HepG2 (cell line): ENCODE results near the gene FGFR2. TPM values are rescaled to one million over a fixed set of nuclear protein-coding genes. Genes with fewer than 3 reads are reported as not detected.

Experiments
- ATAC-seq: fragments of 200-7000 bp; cut with Tn5 transposase; 3 replicates; pipeline ENCODE4 v1.9.1; 2020; ENCODE audit warnings: mild to moderate bottlenecking, moderate library complexity
- BruUV-seq: library from RNA; stranded (reverse); fragments of 400-500 nt; replicated peaks from 2 replicates; lab custom pipeline; 2021; lab: Mats Ljungman, UMichigan
- CTCF ChIA-PET: fragments of 300-600 bp; formaldehyde crosslinking; extraction: SDS; loops from one replicate; lab custom pipeline; 2021; ENCODE audit warnings: low total read pairs, inconsistent platforms, low intra/inter-chr PET ratio; lab: Yijun Ruan, JAX
- POLR2A ChIA-PET: fragments of 350-600 bp; sonication (Branson Sonifier 250); formaldehyde crosslinking; loops from one replicate; lab custom pipeline; 2020; ENCODE audit warnings: antibody characterized with exemption, inconsistent platforms; lab: Yijun Ruan, JAX
- DNase-seq: peaks from one replicate; pipeline ENCODE4 v3.0.0-alpha.2; 2015; ENCODE audit warnings: low spot score
- FAIRE-seq: peaks from 3 replicates; lab custom pipeline; 2011; peaks lifted over from hg19 to GRCh38; lab: Jason Lieb, UNC
- H2AFZ ChIP-seq: one replicate; pipeline ENCODE4 v1.6.1; 2011; ENCODE audit warnings: low read length, inconsistent platforms
- H3K27ac ChIP-seq: fragments of 300-600 bp; 3 replicates; pipeline ENCODE4 v1.8.0; 2011; ENCODE audit warnings: mixed run types, mild to moderate bottlenecking, mixed read lengths, low read length, inconsistent platforms; ENCODE audit not compliant: insufficient read depth; ENCODE audit errors: extremely low read length
- H3K27me3 ChIP-seq, 2 experiments: fragments of 200-600 bp in 1 of 2; 2 replicates in 1 of 2; 3 replicates in 1 of 2; pipeline versions ENCODE4 v1.6.0 to v1.8.0; 2011; ENCODE audit warnings: low read length in 2 of 2, mild to moderate bottlenecking in 2 of 2, moderate library complexity in 2 of 2, inconsistent platforms in 1 of 2; ENCODE audit not compliant: insufficient read depth in 2 of 2, control insufficient read depth in 1 of 2
- H3K36me3 ChIP-seq, 2 experiments: fragments of 200-600 bp in 1 of 2; replicated peaks in 1 of 2; 2 replicates in 1 of 2; 3 replicates in 1 of 2; pipeline versions ENCODE4 v1.5.1 to v1.8.0; 2011; ENCODE audit warnings: low read length in 2 of 2, inconsistent platforms in 1 of 2; ENCODE audit not compliant: insufficient read depth in 2 of 2, control insufficient read depth in 1 of 2
- H3K4me1 ChIP-seq: 2 replicates; pipeline ENCODE4 v1.5.1; 2012; ENCODE audit warnings: low read length, inconsistent platforms; ENCODE audit not compliant: insufficient read depth
- H3K4me2 ChIP-seq: 2 replicates; pipeline ENCODE4 v1.6.0; 2011; ENCODE audit warnings: low read depth, low read length, inconsistent platforms
- H3K4me3 ChIP-seq, 3 experiments: fragments of 200-600 bp in 1 of 3; sonication (generic), shearing (Covaris generic) in 1 of 3; replicated peaks in 1 of 3; 2 replicates each; pipeline ENCODE4 v1.5.1; 2011 to 2016; ENCODE audit warnings: low read length in 3 of 3, inconsistent platforms in 2 of 3, low read depth in 2 of 3, mild to moderate bottlenecking in 2 of 3, control low read depth in 1 of 3, mixed read lengths in 1 of 3; ENCODE audit not compliant: insufficient read depth in 1 of 3
- H3K79me2 ChIP-seq: one replicate; pipeline ENCODE4 v1.6.1; 2011; ENCODE audit warnings: low read length, inconsistent platforms; ENCODE audit not compliant: insufficient read depth
- H3K9ac ChIP-seq: 2 replicates; pipeline ENCODE4 v1.6.0; 2011; ENCODE audit warnings: mild to moderate bottlenecking, low read depth, low read length, inconsistent platforms; ENCODE audit not compliant: insufficient read depth
- H3K9me3 ChIP-seq: 2 replicates; pipeline ENCODE4 v1.5.1; 2012; ENCODE audit warnings: mild to moderate bottlenecking, low read length
- H4K20me1 ChIP-seq: 2 replicates; pipeline ENCODE4 v1.6.0; 2011; ENCODE audit warnings: inconsistent platforms, mild to moderate bottlenecking, low read length, moderate library complexity; ENCODE audit not compliant: insufficient read depth
- ARHGAP35 ChIP-seq: sonication (generic); formaldehyde crosslinking; IDR thresholded peaks from 2 replicates; pipeline ENCODE4 v1.9.0; 2022; ENCODE audit warnings: mild to moderate bottlenecking, inconsistent platforms, moderate library complexity, missing genetic modification reagents, borderline replicate concordance
- ELF4 ChIP-seq: sonication (generic); formaldehyde crosslinking; IDR thresholded peaks from 2 replicates; pipeline ENCODE4 v1.5.0; 2020; ENCODE audit warnings: missing genetic modification reagents, mild to moderate bottlenecking, moderate library complexity, borderline replicate concordance
- FOXA3 ChIP-seq: IDR thresholded peaks from 2 replicates; pipeline ENCODE4 v1.6.1; 2016; ENCODE audit warnings: missing genetic modification reagents, missing compliant biosample characterization
- GATA4 ChIP-seq: sonication (generic); IDR thresholded peaks from 2 replicates; pipeline ENCODE4 v1.6.1; 2016; ENCODE audit warnings: antibody characterized with exemption, low read depth, borderline replicate concordance
- MTA1 ChIP-seq: sonication (generic); formaldehyde crosslinking; IDR thresholded peaks from 2 replicates; pipeline ENCODE4 v1.4.0; 2020; ENCODE audit warnings: missing genetic modification reagents, mild to moderate bottlenecking, borderline replicate concordance
- NFIC ChIP-seq: IDR thresholded peaks from 2 replicates; pipeline ENCODE4 v1.6.1; 2012; ENCODE audit warnings: mild to moderate bottlenecking, low read length, inconsistent platforms
- PRPF4 ChIP-seq: fragments of 200-400 bp; formaldehyde crosslinking; IDR thresholded peaks from 2 replicates; pipeline ENCODE4 v1.6.1; 2016; ENCODE audit warnings: low read length, low read depth; ENCODE audit not compliant: poor library complexity, severe bottlenecking
- SOX13 ChIP-seq, 3 experiments: fragments of 450-650 bp in 1 of 3; sonication (generic) in 1 of 3; formaldehyde crosslinking in 1 of 3; IDR thresholded peaks in 2 of 3; conservative IDR thresholded peaks in 1 of 3; 2 replicates each; pipeline versions ENCODE4 v1.5.0 to v1.6.1; 2016 to 2020; ENCODE audit warnings: antibody characterized with exemption in 1 of 3, mild to moderate bottlenecking in 1 of 3, missing compliant biosample characterization in 1 of 3, missing genetic modification reagents in 1 of 3, moderate library complexity in 1 of 3
- SOX5 ChIP-seq: IDR thresholded peaks from 2 replicates; pipeline ENCODE4 v1.6.1; 2016; ENCODE audit warnings: borderline replicate concordance
- SP5 ChIP-seq: IDR thresholded peaks from 2 replicates; pipeline ENCODE4 v1.6.1; 2016; ENCODE audit warnings: low read depth, borderline replicate concordance
- ZFP36 ChIP-seq: fragments of 150-350 bp; IDR thresholded peaks from 2 replicates; pipeline ENCODE4 v1.6.1; 2018; ENCODE audit warnings: borderline replicate concordance, low read length, low read depth; ENCODE audit not compliant: partially characterized antibody
- ZNF614 ChIP-seq: IDR thresholded peaks from 2 replicates; pipeline ENCODE4 v1.6.1; 2018; ENCODE audit warnings: missing biosample characterization, missing genetic modification reagents, inconsistent platforms, borderline replicate concordance
- ZNF652 ChIP-seq: IDR thresholded peaks from 2 replicates; pipeline ENCODE4 v1.6.1; 2016; ENCODE audit warnings: low read depth, borderline replicate concordance
- WGBS: methylation state at CpG from one replicate; pipeline ENCODE4 v1.1.6; 2017; ENCODE audit warnings: low lambda C conversion rate; 5-methylcytosine and 5-hydroxymethylcytosine counted together
- in situ Hi-C: cut with HindIII; loops from 2 replicates; pipeline ENCODE4 v1.10.0; 2017; ENCODE audit warnings: low pct_unique_long_range_greater_than_20kb; ENCODE audit not compliant: extremely low pct_ligation_motif_present
- intact Hi-C: fragments of 100-400 bp; cut with micrococcal nuclease; formaldehyde crosslinking; loops from one replicate; pipeline ENCODE4 v1.10.0; 2022; ENCODE audit not compliant: unreplicated experiment
- polyA plus RNA-seq, 8 experiments: library from polyadenylated mRNA; depleted of rRNA in 3 of 8; stranded (reverse) in 7 of 8; unstranded in 1 of 8; fragments of >200 nt; fragmentation: Illumina TruSeq in 4 of 8; extraction: Trizol in 4 of 8; gene quantifications; 2 replicates each; pipeline versions ENCODE4 v1.2.1 to v1.2.3, GENCODE V29; 2011 to 2016; ENCODE audit warnings: low read depth in 4 of 8, missing spikeins in 1 of 8, mixed read lengths in 1 of 8; ENCODE audit not compliant: insufficient read depth in 1 of 8
- total RNA-seq, 5 experiments: library from RNA; depleted of rRNA; stranded (reverse); fragments of >200 nt; fragmentation: Illumina TruSeq; extraction: Trizol; gene quantifications; 2 replicates each; pipeline ENCODE4 v1.2.3, GENCODE V29; 2016; ENCODE audit warnings: low read depth in 1 of 5
- TF ChIP-seq, protein P1 (sequence below): sonication (generic); formaldehyde crosslinking; IDR thresholded peaks from 2 replicates; pipeline ENCODE4 v1.8.1; 2023; ENCODE audit warnings: mild to moderate bottlenecking, missing genetic modification reagents
- TF ChIP-seq, protein P2 (sequence below): sonication (generic); formaldehyde crosslinking; IDR thresholded peaks from 2 replicates; pipeline ENCODE4 v1.5.1; 2020; ENCODE audit warnings: missing genetic modification reagents, mild to moderate bottlenecking, borderline replicate concordance
- TF ChIP-seq, protein P3 (sequence below): sonication (generic); formaldehyde crosslinking; IDR thresholded peaks from 2 replicates; pipeline ENCODE4 v1.4.0; 2020; ENCODE audit warnings: mild to moderate bottlenecking, missing genetic modification reagents
- TF ChIP-seq, protein P4 (sequence below): sonication (generic); formaldehyde crosslinking; IDR thresholded peaks from 2 replicates; pipeline ENCODE4 v1.4.0; 2020; ENCODE audit warnings: missing genetic modification reagents, mild to moderate bottlenecking, borderline replicate concordance

FGFR2 gene
- total and polyA plus RNA-seq, 2 of the 13 experiments (the other 11 are each of a cell fraction or from before 2014, with no cell fraction given), result 1.6 to 2.6 TPM

DNA sequence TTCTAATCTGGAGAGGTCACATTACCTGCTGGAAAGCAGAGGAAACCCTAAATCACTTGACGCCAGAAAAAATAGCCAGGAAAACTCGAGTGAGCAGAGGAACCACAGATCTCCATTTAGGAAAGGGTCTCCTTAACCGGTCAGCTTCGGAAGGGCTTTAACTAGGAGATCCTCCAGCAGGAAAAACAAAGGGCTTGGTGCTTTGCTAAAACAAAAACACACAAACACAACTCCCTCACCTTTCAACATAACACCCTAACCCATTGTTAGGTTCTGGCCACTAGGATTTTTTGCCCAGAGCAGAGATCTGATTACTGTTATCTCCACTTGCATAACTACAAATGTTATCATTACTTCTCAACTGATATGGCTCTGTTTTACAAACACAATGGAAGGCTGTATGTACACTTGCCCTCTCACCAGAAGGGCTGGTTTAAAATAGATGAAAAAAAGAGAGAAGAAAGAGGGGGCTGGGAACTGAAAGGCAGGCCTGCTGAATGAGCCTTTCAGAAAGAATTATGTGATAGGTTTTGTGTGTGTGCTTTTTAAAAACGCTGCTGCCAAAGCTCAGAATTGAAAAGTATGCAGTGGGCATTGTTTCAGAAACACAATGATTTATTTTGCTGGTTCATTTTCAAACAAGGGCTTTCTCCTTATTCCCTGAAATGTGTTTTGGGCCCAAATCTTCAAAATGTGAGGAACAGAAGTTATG, 161.5 kb downstream of the FGFR2 start:
- DNase-seq, result peak; percentile 28
- no peak overlapping the region for H3K27ac ChIP-seq
- peaks cover 0 to 5% of the 10 kb centered on the region in 2 experiments; a peak in 1 of 5 replicates for H3K27me3 ChIP-seq
- peak; percentile 53; the same call in 2 of the 3 replicates for ATAC-seq
- H3K4me2 ChIP-seq, result peak overlapping the region; percentile 32; the same call in 1 of the 2 replicates
- no peaks in the 10 kb centered on the region for H4K20me1 ChIP-seq
- intact Hi-C loops (no loop called here), in situ Hi-C loops (no loop called here)
- H3K79me2 ChIP-seq, result no peaks in the 10 kb centered on the region
- H2AFZ ChIP-seq, result no peak overlapping the region
- peak; percentile 37 for FAIRE-seq
- peaks cover 18% of the 10 kb centered on the region for H3K4me1 ChIP-seq
- H3K9ac ChIP-seq, result no peak overlapping the region
- no peaks in the 10 kb centered on the region for H3K36me3 ChIP-seq
- no TSS peak for BruUV-seq
- ChIA-PET CTCF (no interaction called here), POLR2A (no interaction called here)
- WGBS, result 0% methylated on average over 5 of the region's 5 CpGs
- no peaks in the 10 kb centered on the region for H3K9me3 ChIP-seq
- H3K4me3 ChIP-seq, result no peak overlapping the region
- no peak for TF ChIP-seq ELF4 (CRISPR knock-in tag)
- TF ChIP-seq NFIC, result 0 out of 2 replicates have a peak, but pooled peaks have one; percentile 19
- no peak for TF ChIP-seq SOX13 (IDR thresholded peaks at IDR 0.05)
- TF ChIP-seq SOX13 (CRISPR knock-in tag; conservative IDR thresholded peaks at IDR 0.05 in 1 of 2, IDR thresholded peaks at IDR 0.05 in 1 of 2), result peak in 1 of 2 experiments; percentile 90; a peak in 2 of 4 replicates
- TF ChIP-seq ZNF614 (CRISPR knock-in tag), result no peak
- peak; percentile 63; the same call in 1 of the 2 replicates for TF ChIP-seq GATA4
- TF ChIP-seq ARHGAP35 (CRISPR knock-in tag), result no peak
- TF ChIP-seq, protein P1, sequence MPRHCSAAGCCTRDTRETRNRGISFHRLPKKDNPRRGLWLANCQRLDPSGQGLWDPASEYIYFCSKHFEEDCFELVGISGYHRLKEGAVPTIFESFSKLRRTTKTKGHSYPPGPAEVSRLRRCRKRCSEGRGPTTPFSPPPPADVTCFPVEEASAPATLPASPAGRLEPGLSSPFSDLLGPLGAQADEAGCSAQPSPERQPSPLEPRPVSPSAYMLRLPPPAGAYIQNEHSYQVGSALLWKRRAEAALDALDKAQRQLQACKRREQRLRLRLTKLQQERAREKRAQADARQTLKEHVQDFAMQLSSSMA (CRISPR knock-in tag), result no peak
- no peak for TF ChIP-seq ZNF652 (CRISPR knock-in tag)
- TF ChIP-seq, protein P2, sequence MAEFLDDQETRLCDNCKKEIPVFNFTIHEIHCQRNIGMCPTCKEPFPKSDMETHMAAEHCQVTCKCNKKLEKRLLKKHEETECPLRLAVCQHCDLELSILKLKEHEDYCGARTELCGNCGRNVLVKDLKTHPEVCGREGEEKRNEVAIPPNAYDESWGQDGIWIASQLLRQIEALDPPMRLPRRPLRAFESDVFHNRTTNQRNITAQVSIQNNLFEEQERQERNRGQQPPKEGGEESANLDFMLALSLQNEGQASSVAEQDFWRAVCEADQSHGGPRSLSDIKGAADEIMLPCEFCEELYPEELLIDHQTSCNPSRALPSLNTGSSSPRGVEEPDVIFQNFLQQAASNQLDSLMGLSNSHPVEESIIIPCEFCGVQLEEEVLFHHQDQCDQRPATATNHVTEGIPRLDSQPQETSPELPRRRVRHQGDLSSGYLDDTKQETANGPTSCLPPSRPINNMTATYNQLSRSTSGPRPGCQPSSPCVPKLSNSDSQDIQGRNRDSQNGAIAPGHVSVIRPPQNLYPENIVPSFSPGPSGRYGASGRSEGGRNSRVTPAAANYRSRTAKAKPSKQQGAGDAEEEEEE (CRISPR knock-in tag), result no peak
- TF ChIP-seq SOX5 (CRISPR knock-in tag), result peak; percentile 67; the same call in 1 of the 2 replicates
- no peak for TF ChIP-seq ZFP36
- TF ChIP-seq, protein P3, sequence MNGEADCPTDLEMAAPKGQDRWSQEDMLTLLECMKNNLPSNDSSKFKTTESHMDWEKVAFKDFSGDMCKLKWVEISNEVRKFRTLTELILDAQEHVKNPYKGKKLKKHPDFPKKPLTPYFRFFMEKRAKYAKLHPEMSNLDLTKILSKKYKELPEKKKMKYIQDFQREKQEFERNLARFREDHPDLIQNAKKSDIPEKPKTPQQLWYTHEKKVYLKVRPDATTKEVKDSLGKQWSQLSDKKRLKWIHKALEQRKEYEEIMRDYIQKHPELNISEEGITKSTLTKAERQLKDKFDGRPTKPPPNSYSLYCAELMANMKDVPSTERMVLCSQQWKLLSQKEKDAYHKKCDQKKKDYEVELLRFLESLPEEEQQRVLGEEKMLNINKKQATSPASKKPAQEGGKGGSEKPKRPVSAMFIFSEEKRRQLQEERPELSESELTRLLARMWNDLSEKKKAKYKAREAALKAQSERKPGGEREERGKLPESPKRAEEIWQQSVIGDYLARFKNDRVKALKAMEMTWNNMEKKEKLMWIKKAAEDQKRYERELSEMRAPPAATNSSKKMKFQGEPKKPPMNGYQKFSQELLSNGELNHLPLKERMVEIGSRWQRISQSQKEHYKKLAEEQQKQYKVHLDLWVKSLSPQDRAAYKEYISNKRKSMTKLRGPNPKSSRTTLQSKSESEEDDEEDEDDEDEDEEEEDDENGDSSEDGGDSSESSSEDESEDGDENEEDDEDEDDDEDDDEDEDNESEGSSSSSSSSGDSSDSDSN (CRISPR knock-in tag), result no peak
- no peak for TF ChIP-seq PRPF4
- no peak for TF ChIP-seq MTA1 (CRISPR knock-in tag)
- no peak for TF ChIP-seq SP5
- TF ChIP-seq FOXA3 (CRISPR knock-in tag), result no peak
- TF ChIP-seq, protein P4, sequence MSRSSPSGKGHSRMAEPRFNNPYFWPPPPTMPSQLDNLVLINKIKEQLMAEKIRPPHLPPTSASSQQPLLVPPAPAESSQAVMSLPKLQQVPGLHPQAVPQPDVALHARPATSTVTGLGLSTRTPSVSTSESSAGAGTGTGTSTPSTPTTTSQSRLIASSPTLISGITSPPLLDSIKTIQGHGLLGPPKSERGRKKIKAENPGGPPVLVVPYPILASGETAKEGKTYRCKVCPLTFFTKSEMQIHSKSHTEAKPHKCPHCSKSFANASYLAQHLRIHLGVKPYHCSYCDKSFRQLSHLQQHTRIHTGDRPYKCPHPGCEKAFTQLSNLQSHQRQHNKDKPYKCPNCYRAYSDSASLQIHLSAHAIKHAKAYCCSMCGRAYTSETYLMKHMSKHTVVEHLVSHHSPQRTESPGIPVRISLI (CRISPR knock-in tag), result peak; percentile 51; the same call in 1 of the 2 replicates
